Mesendoderm (in vitro differentiated cells): Measurements from ENCODE around the gene MNAT1. TPM values are rescaled to one million over a fixed set of nuclear protein-coding genes. Genes with fewer than 3 reads are reported as not detected.

ENCODE experiments used
- DNase-seq: peaks from one replicate; pipeline ENCODE4 v3.0.0; 2013
- H2AK5ac ChIP-seq: 2 replicates; pipeline ENCODE4 v1.6.1; 2013; ENCODE audit warnings: low read length, inconsistent platforms
- H2BK120ac ChIP-seq: 2 replicates; pipeline ENCODE4 v1.6.1; 2013; ENCODE audit warnings: low read depth, mild to moderate bottlenecking, low read length, moderate library complexity, mixed read lengths
- H2BK15ac ChIP-seq: replicated peaks from 2 replicates; pipeline ENCODE4 v1.6.1; 2013; ENCODE audit warnings: low read depth, mild to moderate bottlenecking, moderate library complexity
- H2BK5ac ChIP-seq: 2 replicates; pipeline ENCODE4 v1.6.1; 2013; ENCODE audit warnings: low read length, inconsistent platforms
- H3K18ac ChIP-seq: 2 replicates; pipeline ENCODE4 v1.6.1; 2013; ENCODE audit warnings: mild to moderate bottlenecking, low read length, mixed read lengths
- H3K23ac ChIP-seq: one replicate; pipeline ENCODE4 v1.6.1; 2013; ENCODE audit warnings: low read length
- H3K27ac ChIP-seq: 2 replicates; pipeline ENCODE4 v1.5.1; 2013; ENCODE audit warnings: low read depth, mild to moderate bottlenecking, inconsistent platforms, low read length, moderate library complexity
- H3K27me3 ChIP-seq: 2 replicates; pipeline ENCODE4 v1.6.1; 2013; ENCODE audit warnings: low read length, control low read depth, mild to moderate bottlenecking, inconsistent platforms; ENCODE audit not compliant: insufficient read depth, poor library complexity
- H3K36me3 ChIP-seq: 2 replicates; pipeline ENCODE4 v1.6.1; 2013; ENCODE audit warnings: low read length, inconsistent platforms; ENCODE audit not compliant: control insufficient read depth, insufficient read depth
- H3K4ac ChIP-seq: one replicate; pipeline ENCODE4 v1.6.1; 2013; ENCODE audit warnings: low read depth, mild to moderate bottlenecking, low read length, moderate library complexity
- H3K4me1 ChIP-seq: 2 replicates; pipeline ENCODE4 v1.6.1; 2013; ENCODE audit warnings: low read depth, low read length, inconsistent platforms; ENCODE audit not compliant: control insufficient read depth
- H3K4me2 ChIP-seq: 2 replicates; pipeline ENCODE4 v1.6.1; 2013; ENCODE audit warnings: low read length
- H3K4me3 ChIP-seq: 2 replicates; pipeline ENCODE4 v1.5.1; 2013; ENCODE audit warnings: mild to moderate bottlenecking, low read length
- H3K56ac ChIP-seq: one replicate; pipeline ENCODE4 v1.6.1; 2013; ENCODE audit warnings: low read length
- H3K79me1 ChIP-seq: 2 replicates; pipeline ENCODE4 v1.6.1; 2013; ENCODE audit warnings: low read length, inconsistent platforms
- H3K79me2 ChIP-seq: 2 replicates; pipeline ENCODE4 v1.6.1; 2013; ENCODE audit warnings: mild to moderate bottlenecking, low read length; ENCODE audit not compliant: control insufficient read depth, insufficient read depth
- H3K9ac ChIP-seq: 2 replicates; pipeline ENCODE4 v1.6.1; 2013; ENCODE audit warnings: low read length, inconsistent platforms
- H4K5ac ChIP-seq: one replicate; pipeline ENCODE4 v1.6.1; 2013; ENCODE audit warnings: low read length
- H4K8ac ChIP-seq: one replicate; pipeline ENCODE4 v1.6.1; 2013; ENCODE audit warnings: low read depth, mild to moderate bottlenecking, control low read depth, low read length, moderate library complexity
- WGBS: extraction: QIAGEN DNeasy Blood & Tissue Kit; methylation state at CpG from one replicate; pipeline ENCODE4 v1.1.7; 2013; ENCODE audit warnings: low lambda C conversion rate, missing lambda C conversion rate; ENCODE audit not compliant: insufficient coverage; ENCODE audit errors: extremely low coverage; 5-methylcytosine and 5-hydroxymethylcytosine counted together
- polyA plus RNA-seq, 2 experiments: library from polyadenylated mRNA; stranded (reverse); fragments of 200-250 nt; gene quantifications; one replicate each; pipeline ENCODE4 v1.2.3, GENCODE V29; 2013

The MNAT1 gene
- polyA plus RNA-seq (2013, experiment 1 of 2): 57.7 TPM
- 62.5 TPM for polyA plus RNA-seq (2013, experiment 2 of 2)

GRCh38 chr14:60734465-60735242, at the start of gene MNAT1:
Gene MNAT1 (plus strand): TSS chr14:60734761. CDS start chr14:60734863, 102 bp downstream.
- Histone ChIP-seq H3K4ac (peak within 1 kb of the TSS; percentile 48), H2BK5ac (peak within 1 kb of the TSS; percentile 56), H3K79me1 (peaks cover 12% of the 10 kb centered on the region), H3K4me1 (peaks cover 4% of the 10 kb centered on the region), H3K4me2 (peak within 1 kb of the TSS; percentile 77), H2BK15ac (no peak within 1 kb of the TSS), H2AK5ac (no peak within 1 kb of the TSS), H3K27ac (no peak within 1 kb of the TSS), H2BK120ac (no peak within 1 kb of the TSS), H3K9ac (peak within 1 kb of the TSS; percentile 96), H4K5ac (no peak within 1 kb of the TSS), H4K8ac (peak within 1 kb of the TSS; percentile 65), H3K36me3 (no peaks in the 10 kb centered on the region), H3K56ac (peak within 1 kb of the TSS; percentile 98), H3K23ac (no peak within 1 kb of the TSS), H3K27me3 (no peaks in the 10 kb centered on the region), H3K18ac (no peak within 1 kb of the TSS), H3K79me2 (peaks cover 20% of the 10 kb centered on the region), H3K4me3 (peak within 1 kb of the TSS; percentile 97)
- WGBS: no CpG with 5 or more reads among the region's 33 CpGs
- peak; percentile 90 for DNase-seq

- Histone ChIP-seq H3K4me3 (no peak overlapping the region), H3K4me2 (no peak overlapping the region), H3K23ac (no peak overlapping the region), H2BK5ac (no peak overlapping the region), H3K4me1 (no peaks in the 10 kb centered on the region), H3K18ac (no peak overlapping the region), H3K79me1 (no peaks in the 10 kb centered on the region), H3K9ac (no peak overlapping the region), H3K36me3 (no peaks in the 10 kb centered on the region), H3K27me3 (no peaks in the 10 kb centered on the region), H4K8ac (no peak overlapping the region), H3K56ac (no peak overlapping the region), H3K27ac (no peak overlapping the region), H2BK120ac (no peak overlapping the region), H2BK15ac (no peak overlapping the region), H3K79me2 (no peaks in the 10 kb centered on the region), H3K4ac (no peak overlapping the region), H4K5ac (no peak overlapping the region), H2AK5ac (no peak overlapping the region)
- DNase-seq: no peak
Measured at GRCh38 chr14:60686865-60687264, 47.7 kb upstream of the MNAT1 start.

- no peak for DNase-seq
- Histone ChIP-seq H3K27ac (no peak overlapping the region), H3K36me3 (no peaks in the 10 kb centered on the region), H3K9ac (no peak overlapping the region), H3K79me2 (no peaks in the 10 kb centered on the region), H3K4me2 (no peak overlapping the region), H3K27me3 (no peaks in the 10 kb centered on the region), H3K4me1 (no peaks in the 10 kb centered on the region), H2BK15ac (no peak overlapping the region), H3K56ac (no peak overlapping the region), H3K4ac (no peak overlapping the region), H3K18ac (no peak overlapping the region), H3K23ac (no peak overlapping the region), H3K4me3 (no peak overlapping the region), H2BK5ac (no peak overlapping the region), H2BK120ac (no peak overlapping the region), H2AK5ac (no peak overlapping the region), H3K79me1 (no peaks in the 10 kb centered on the region), H4K5ac (no peak overlapping the region), H4K8ac (no peak overlapping the region)
- WGBS: no CpG with 5 or more reads among the region's 3 CpGs
Measured at GRCh38 chr14:60691383-60692113, 43.0 kb upstream of the MNAT1 start.

- no peak overlapping the region for H3K4me2 ChIP-seq
- H3K4me1 ChIP-seq: no peaks in the 10 kb centered on the region
- no peak overlapping the region for H3K23ac ChIP-seq
- no peak overlapping the region for H3K4me3 ChIP-seq
- no peak overlapping the region for H2AK5ac ChIP-seq
- H3K27ac ChIP-seq: no peak overlapping the region
- no peak overlapping the region for H4K5ac ChIP-seq
- no peaks in the 10 kb centered on the region for H3K27me3 ChIP-seq
- H3K36me3 ChIP-seq: no peaks in the 10 kb centered on the region
- H3K79me1 ChIP-seq: no peaks in the 10 kb centered on the region
- no peak overlapping the region for H2BK5ac ChIP-seq
- H3K56ac ChIP-seq: no peak overlapping the region
- H4K8ac ChIP-seq: no peak overlapping the region
- H3K9ac ChIP-seq: no peak overlapping the region
- no peaks in the 10 kb centered on the region for H3K79me2 ChIP-seq
- no peak overlapping the region for H3K4ac ChIP-seq
- DNase-seq: no peak
- no CpG with 5 or more reads among the region's 4 CpGs for WGBS
- H2BK120ac ChIP-seq: no peak overlapping the region
- no peak overlapping the region for H2BK15ac ChIP-seq
- no peak overlapping the region for H3K18ac ChIP-seq
Measured at GRCh38 chr14:60695327-60695726, 39.2 kb upstream of the MNAT1 start.

- H3K4ac ChIP-seq: no peak overlapping the region
- H2BK15ac ChIP-seq: no peak overlapping the region
- no peak overlapping the region for H3K23ac ChIP-seq
- H4K8ac ChIP-seq: no peak overlapping the region
- no peak overlapping the region for H4K5ac ChIP-seq
- no peak overlapping the region for H2BK5ac ChIP-seq
- H3K9ac ChIP-seq: no peak overlapping the region
- no peak for DNase-seq
- no peak overlapping the region for H3K4me2 ChIP-seq
- H3K79me1 ChIP-seq: no peaks in the 10 kb centered on the region
- H3K27me3 ChIP-seq: no peaks in the 10 kb centered on the region
- no peaks in the 10 kb centered on the region for H3K79me2 ChIP-seq
- no peak overlapping the region for H3K56ac ChIP-seq
- H3K4me1 ChIP-seq: no peaks in the 10 kb centered on the region
- no CpG with 5 or more reads among the region's 3 CpGs for WGBS
- H3K36me3 ChIP-seq: no peaks in the 10 kb centered on the region
- H2AK5ac ChIP-seq: no peak overlapping the region
- H2BK120ac ChIP-seq: no peak overlapping the region
- no peak overlapping the region for H3K18ac ChIP-seq
- H3K4me3 ChIP-seq: no peak overlapping the region
- H3K27ac ChIP-seq: no peak overlapping the region
Measured at GRCh38 chr14:60700598-60700997, 34.0 kb upstream of the MNAT1 start.
